ENCODE measurements around the gene LONP2.

LONP2 gene

DNA sequence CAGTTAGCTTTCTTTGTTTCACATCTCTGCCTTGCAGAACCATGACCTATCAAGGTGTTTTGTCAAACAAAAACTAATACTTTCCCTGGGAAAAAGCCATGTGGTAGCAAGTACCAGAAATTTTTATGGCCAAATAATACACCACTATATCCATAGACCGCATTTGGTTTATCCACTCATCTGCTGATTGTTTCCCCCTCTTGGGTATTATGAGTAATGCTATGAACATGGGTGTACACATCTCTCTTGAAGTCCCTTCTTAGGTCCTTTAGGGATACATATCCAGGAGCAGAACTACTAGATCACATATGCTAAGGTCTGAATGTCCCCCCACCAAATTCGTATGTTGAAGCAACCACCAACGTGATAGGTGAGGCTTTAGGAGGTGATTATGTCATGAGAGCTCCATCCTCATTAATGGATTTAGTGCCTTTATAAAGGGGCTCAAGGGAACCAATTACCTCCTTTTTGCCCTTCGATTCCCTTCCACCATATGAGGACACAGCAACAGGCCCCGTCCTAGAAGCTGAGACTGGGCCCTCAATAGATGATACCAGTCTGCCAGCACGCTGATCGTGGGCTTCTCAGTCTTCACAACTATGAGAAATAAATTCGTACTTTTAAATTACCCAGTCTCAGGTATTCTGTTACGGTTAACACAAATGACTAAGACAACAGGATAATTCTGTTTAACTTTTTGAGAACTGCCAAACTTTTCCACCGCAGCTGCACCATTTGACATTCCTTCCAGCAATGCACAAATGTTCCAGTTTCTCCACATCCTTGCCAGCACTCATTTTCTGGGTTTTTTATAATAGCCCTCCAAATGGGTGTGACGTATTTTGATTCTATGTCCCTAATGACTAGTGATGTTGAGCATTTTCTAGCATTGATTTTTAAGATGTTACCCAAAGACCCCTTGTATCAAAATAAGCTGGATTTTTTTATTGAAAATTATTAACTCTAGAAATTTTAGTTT lies 111.1 kb downstream of the LONP2 start:
- no peak for DNase-seq (ENCODE audit: low read depth)
- TF ChIP-seq CTCF (IDR thresholded peaks at IDR 0.05; ENCODE audit: low read length, missing control alignments), result no peak
- H3K4me3 ChIP-seq (replicated peaks; ENCODE audit: low read depth, low read length), result no peak overlapping the region

- no peak for DNase-seq (ENCODE audit: low read depth)
- no peak for TF ChIP-seq CTCF (IDR thresholded peaks at IDR 0.05; ENCODE audit: low read length, missing control alignments)
- H3K4me3 ChIP-seq (replicated peaks; ENCODE audit: low read depth, low read length), result no peak overlapping the region
Observed at GRCh38 chr16:48356633-48357376, 112.7 kb downstream of the LONP2 start.

- no peak for DNase-seq (ENCODE audit: low read depth)
- H3K4me3 ChIP-seq (replicated peaks; ENCODE audit: low read depth, low read length), result no peak overlapping the region
- TF ChIP-seq CTCF (IDR thresholded peaks at IDR 0.05; ENCODE audit: low read length, missing control alignments), result no peak
Observed at GRCh38 chr16:48358419-48358818, 114.3 kb downstream of the LONP2 start.

DNA sequence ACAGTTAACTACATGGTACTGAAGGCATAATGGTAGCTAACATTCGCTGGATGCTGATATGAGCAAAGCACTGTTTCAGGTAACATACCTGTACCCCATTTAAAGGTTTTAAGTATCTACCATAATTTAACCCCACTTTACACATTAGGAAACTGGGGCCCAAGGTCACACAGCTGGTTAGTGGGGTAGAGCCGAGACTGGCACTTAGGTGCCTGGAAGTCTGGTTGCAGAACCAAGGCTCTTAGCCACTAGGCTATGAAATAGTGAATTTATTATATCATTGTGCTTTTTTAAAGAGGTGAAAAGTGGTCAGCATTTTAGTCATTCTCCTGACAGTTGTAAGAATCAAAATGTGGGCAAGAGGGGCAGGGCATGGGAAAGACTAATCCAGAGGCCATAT lies 115.9 kb downstream of the LONP2 start:
- no peak overlapping the region for H3K4me3 ChIP-seq (replicated peaks; ENCODE audit: low read depth, low read length)
- TF ChIP-seq CTCF (IDR thresholded peaks at IDR 0.05; ENCODE audit: low read length, missing control alignments), result no peak
- DNase-seq (ENCODE audit: low read depth), result no peak

DNA sequence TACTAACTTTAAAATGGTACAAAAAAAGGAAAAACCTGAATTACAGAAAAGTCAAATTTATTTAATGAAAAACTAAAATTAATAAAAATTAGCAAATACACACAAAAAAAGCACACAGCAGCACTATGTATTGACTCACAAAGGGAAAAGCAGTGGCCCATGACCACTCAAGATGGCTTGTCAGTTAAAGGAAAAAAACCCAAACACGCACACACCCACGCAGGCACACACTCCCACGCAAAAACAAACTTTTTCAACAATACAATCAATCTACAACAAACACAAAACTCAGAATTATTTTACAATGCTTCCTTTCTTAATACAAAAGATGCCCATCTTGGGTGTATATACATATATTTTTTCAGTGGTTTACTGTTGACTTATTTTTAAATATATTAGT lies 116.9 kb downstream of the LONP2 start:
- H3K4me3 ChIP-seq (replicated peaks; ENCODE audit: low read depth, low read length), result no peak overlapping the region
- TF ChIP-seq CTCF (IDR thresholded peaks at IDR 0.05; ENCODE audit: low read length, missing control alignments), result no peak
- DNase-seq (ENCODE audit: low read depth), result no peak

DNA sequence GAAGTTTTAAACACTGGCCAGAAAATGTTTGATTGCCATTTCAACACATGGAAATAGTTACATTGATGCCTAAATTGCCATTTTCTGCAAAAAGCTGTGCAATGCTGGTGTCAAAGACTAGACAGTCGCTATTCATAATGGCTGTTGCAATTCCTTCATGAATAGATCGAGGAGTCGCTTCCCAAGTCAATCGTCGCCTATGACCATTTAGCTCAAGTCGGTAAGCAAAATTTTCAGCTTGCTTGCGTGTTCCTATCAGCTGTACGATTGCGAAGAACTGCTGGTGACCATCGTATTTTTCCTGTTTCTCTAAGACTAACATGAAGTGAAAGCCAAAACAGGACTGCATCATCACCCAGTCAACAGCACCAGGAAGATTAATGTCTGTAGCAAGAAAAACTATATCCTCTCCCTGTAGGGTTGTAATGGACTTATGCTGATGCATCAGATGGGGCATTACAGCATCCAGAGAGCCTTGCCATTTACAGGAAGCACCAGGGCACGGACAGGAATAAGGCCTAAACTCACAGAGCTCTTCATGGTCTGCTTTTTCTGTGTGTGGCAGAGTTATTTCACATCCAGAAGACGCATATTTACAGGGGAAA lies 117.5 kb downstream of the LONP2 start:
- no peak for TF ChIP-seq CTCF (IDR thresholded peaks at IDR 0.05; ENCODE audit: low read length, missing control alignments)
- no peak for DNase-seq (ENCODE audit: low read depth)
- H3K4me3 ChIP-seq (replicated peaks; ENCODE audit: low read depth, low read length), result no peak overlapping the region
